Psoas muscle (tissue), 8 donors: ENCODE data around the gene KCNIP3. TPM values are rescaled to one million over a fixed set of nuclear protein-coding genes. Genes with fewer than 3 reads are reported as not detected.
"Not testable (repeated sequence)": the region's sequence is repeated elsewhere in the genome, so short reads cannot be mapped to it uniquely, and the experiment has no call there.

Experiments used
- ATAC-seq, 4 donors: fragments of 200-7000 bp; cut with Tn5 transposase; one replicate each; pipeline ENCODE4 v1.9.1; 2020; ENCODE audit warnings: moderate library complexity in 3 of 4, mild to moderate bottlenecking in 2 of 4
- DNase-seq, 2 donors: peaks; one replicate each; pipeline ENCODE4 v3.0.0-alpha.2; 2020
- H3K27ac ChIP-seq: fragments of 200-600 bp; one replicate; pipeline ENCODE4 v1.8.0; 2022
- H3K27me3 ChIP-seq, 3 donors: fragments of 200-600 bp in 1 of 3; one replicate each; pipeline versions ENCODE4 v1.6.1 to v1.8.0; 2013 to 2022; ENCODE audit warnings: low read length in 2 of 3, mild to moderate bottlenecking in 2 of 3, moderate library complexity in 1 of 3; ENCODE audit not compliant: insufficient read depth in 3 of 3
- H3K36me3 ChIP-seq, 2 donors: fragments of 200-600 bp in 1 of 2; one replicate each; pipeline versions ENCODE4 v1.6.1 to v1.8.0; 2013 to 2022; ENCODE audit warnings: low read depth in 1 of 2, mild to moderate bottlenecking in 1 of 2, moderate library complexity in 1 of 2; ENCODE audit not compliant: insufficient read depth in 1 of 2
- H3K4me1 ChIP-seq: fragments of 200-600 bp; one replicate; pipeline ENCODE4 v1.8.0; 2022
- H3K4me3 ChIP-seq: fragments of 200-600 bp; one replicate; pipeline ENCODE4 v1.8.0; 2022; ENCODE audit warnings: mild to moderate bottlenecking
- H3K9me3 ChIP-seq: fragments of 200-600 bp; one replicate; pipeline ENCODE4 v1.8.0; 2022
- WGBS, 3 donors: extraction: QIAGEN DNeasy Blood & Tissue Kit; methylation state at CpG; one replicate each; pipeline versions ENCODE4 v1.1.6 to v1.1.7; 2013; 5-methylcytosine and 5-hydroxymethylcytosine counted together
- intact Hi-C, 2 donors: fragments of 100-400 bp; cut with DNase I; formaldehyde crosslinking; loops; one replicate each; pipeline versions ENCODE4 v1.11.0 to v1.14.2; 2022
- polyA plus RNA-seq, 3 donors: library from polyadenylated mRNA; stranded (reverse); fragments of 200-250 nt; gene quantifications; one replicate each; pipeline ENCODE4 v1.2.3, GENCODE V29; 2013
- total RNA-seq, 4 donors: library from RNA; stranded (reverse); fragmentation: NEBNext Ultra II Directional in 2 of 4; extraction: Animal tissue kit (Norgen Biotek cat#: 25700) in 2 of 4; gene quantifications; one replicate each; pipeline versions ENCODE4 v1.2.1 to v1.2.4, GENCODE V29; 2021 to 2023
- TF ChIP-seq, protein P1 (sequence below): fragments of 200-600 bp; IDR thresholded peaks from one replicate; pipeline ENCODE4 v1.8.0; 2022; ENCODE audit warnings: antibody characterized with exemption
- donor health status: healthy with polysubstance abuse.
- donor health status: DM: no; HTN: no; CAD: no; lungs with moderate emphysema.
- donor health status: Bipolar disorder and iron deficiency.
- donor health status: healthy.
- donor health status: DM: yes; HTN: yes; CAD: no.
- donor health status: DM: no; HTN: no; CAD: no.
- donor health status: DM: no; HTN: no; CAD: no.
- donor health status: DM: yes; HTN: yes; CAD: no.

Gene KCNIP3
- total and polyA plus RNA-seq, 7 donors = 0.93 to 2.0 (median 1.3) TPM

GRCh38 chr2:95399061-95399460 lies 101.9 kb downstream of the KCNIP3 start:
- 91 to 93% (median 93%) methylated on average over 7 of the region's 7 CpGs for WGBS, 3 donors
- TF ChIP-seq, protein P1, sequence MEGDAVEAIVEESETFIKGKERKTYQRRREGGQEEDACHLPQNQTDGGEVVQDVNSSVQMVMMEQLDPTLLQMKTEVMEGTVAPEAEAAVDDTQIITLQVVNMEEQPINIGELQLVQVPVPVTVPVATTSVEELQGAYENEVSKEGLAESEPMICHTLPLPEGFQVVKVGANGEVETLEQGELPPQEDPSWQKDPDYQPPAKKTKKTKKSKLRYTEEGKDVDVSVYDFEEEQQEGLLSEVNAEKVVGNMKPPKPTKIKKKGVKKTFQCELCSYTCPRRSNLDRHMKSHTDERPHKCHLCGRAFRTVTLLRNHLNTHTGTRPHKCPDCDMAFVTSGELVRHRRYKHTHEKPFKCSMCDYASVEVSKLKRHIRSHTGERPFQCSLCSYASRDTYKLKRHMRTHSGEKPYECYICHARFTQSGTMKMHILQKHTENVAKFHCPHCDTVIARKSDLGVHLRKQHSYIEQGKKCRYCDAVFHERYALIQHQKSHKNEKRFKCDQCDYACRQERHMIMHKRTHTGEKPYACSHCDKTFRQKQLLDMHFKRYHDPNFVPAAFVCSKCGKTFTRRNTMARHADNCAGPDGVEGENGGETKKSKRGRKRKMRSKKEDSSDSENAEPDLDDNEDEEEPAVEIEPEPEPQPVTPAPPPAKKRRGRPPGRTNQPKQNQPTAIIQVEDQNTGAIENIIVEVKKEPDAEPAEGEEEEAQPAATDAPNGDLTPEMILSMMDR = no peak
- no peaks in the 10 kb centered on the region for H3K36me3 ChIP-seq

DNA sequence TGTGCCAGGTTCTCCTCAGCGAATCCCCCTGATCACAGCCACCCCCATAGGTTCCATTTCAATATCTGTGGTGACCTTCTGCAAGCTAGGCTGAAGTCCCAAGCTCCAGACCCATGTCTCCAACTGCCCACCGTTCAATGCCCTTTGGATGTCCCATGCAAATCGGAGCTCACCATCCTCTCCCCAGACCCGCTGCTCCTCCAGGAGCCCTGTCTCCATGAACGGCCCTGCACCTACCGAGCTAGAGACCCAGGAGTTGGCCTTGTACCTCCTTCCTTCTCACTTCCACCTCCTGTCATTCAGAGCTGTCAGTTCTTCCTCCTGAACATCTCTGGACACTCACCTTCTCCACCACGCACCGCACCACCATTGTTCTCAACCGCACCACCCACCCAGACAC lies 104.3 kb downstream of the KCNIP3 start:
- ATAC-seq (no peak), DNase-seq (no peak)
- peak overlapping the region; percentile 97 for H3K4me3 ChIP-seq
- TF ChIP-seq, protein P1 = no peak
- H3K4me1 ChIP-seq = peaks cover 12% of the 10 kb centered on the region
- no peaks in the 10 kb centered on the region for H3K9me3 ChIP-seq
- no peak overlapping the region for H3K27ac ChIP-seq
- H3K36me3 ChIP-seq = no peaks in the 10 kb centered on the region
- WGBS, 3 donors = 73 to 75% (median 75%) methylated on average over 9 of the region's 9 CpGs
- intact Hi-C loops = loop anchor here in 1 of 2 donors (5.0 kb wide), 2 partner anchors 54 to 234 kb away; partner anchors contain the start of gene ZNF2
- H3K27me3 ChIP-seq = no peaks in the 10 kb centered on the region

More at GRCh38 chr2:95399061-95399460, 101.9 kb downstream of the KCNIP3 start:
- no peaks in the 10 kb centered on the region for H3K27me3 ChIP-seq
- H3K4me3 ChIP-seq = no peak overlapping the region
- no peaks in the 10 kb centered on the region for H3K9me3 ChIP-seq
- H3K27ac ChIP-seq = no peak overlapping the region
- no peak for DNase-seq
- peaks cover 12% of the 10 kb centered on the region for H3K4me1 ChIP-seq
- ATAC-seq = no peak
- intact Hi-C loops = no loop called here

DNA sequence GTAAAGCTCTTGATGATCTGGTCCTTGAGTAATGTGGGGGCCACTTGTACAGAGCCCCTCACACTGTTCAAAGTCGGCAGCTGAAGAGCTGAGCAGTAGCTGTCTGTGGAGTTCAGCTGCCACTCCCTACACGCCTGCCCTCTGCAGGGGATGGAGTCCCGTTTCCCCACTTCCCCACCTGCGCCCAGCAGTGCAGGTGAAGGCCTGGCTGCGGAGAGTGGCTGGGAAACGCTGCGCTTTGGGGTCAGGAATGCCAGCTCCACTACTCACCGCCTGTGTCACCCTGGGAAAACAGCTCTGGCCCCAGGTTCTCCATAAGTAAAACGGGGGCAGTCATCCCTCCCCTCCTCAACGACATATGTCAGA lies 104.8 kb downstream of the KCNIP3 start:
- not testable (repeated sequence) for H3K9me3 ChIP-seq, H3K27me3 ChIP-seq, H3K36me3 ChIP-seq, DNase-seq
- WGBS, 3 donors = 0 to 1% (median 0%) methylated on average over 10 of the region's 10 CpGs
- Histone ChIP-seq H3K4me3 (peak overlapping the region; percentile 97), H3K27ac (peak overlapping the region; percentile 93), H3K4me1 (peaks cover 12% of the 10 kb centered on the region)
- intact Hi-C loops = loop anchor here in 1 of 2 donors (5.0 kb wide), 2 partner anchors 55 to 235 kb away; partner anchors contain the start of gene ZNF2
- ATAC-seq = peak; percentile 20 to 62 (median 52)

DNA sequence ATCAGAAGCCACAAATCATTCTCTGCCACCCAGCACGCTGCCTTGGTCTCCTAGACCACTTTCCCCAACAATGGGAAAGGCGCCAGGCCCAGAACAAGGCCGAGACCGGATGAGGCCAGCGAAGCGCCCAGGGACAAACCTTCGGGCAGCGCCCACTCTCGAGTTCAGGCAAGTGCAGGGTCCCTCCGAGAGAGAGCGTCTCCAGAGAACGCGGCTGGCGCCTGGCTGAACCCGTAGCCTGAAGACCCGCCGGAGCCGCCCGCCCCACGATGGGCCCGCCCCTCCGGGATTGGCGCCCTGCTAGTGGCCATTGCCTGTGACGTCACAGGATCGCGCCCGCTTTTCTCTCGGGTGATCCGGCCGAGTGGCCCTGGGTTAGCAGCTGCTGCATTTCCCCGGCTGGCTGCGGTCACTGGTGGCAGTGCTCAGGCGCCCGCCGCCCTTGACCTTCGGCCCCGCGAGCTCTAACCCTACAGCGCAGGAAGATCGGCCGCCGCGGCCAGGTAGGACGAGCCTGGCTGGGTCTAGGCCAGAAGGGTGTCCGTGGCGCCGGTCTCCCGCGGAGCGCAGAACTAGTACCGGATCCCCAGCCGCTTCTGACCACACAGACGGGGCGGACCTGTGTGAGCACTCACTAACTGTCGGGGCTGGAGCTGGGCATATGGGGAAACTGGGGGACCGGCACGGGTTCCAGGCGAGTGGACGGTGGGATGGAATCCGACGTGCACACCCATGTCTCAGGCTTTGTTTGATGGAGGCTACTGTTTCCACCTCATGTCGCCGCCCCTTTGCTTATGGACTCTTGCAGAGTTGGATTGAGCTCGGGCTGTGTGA lies 105.4 kb downstream of the KCNIP3 start, which contains the start of gene FAHD2A:
TSS of gene FAHD2A (plus strand) at position 339 of the 834 bp plus-strand sequence. CDS start 2,851 bp downstream, outside the sequence.
- Histone ChIP-seq H3K36me3 (peaks cover 0 to 7% of the 10 kb centered on the region in 2 donors), H3K4me1 (peaks cover 12% of the 10 kb centered on the region), H3K27me3 (no peaks in the 10 kb centered on the region), H3K27ac (peak within 1 kb of the TSS; percentile 93), H3K9me3 (no peaks in the 10 kb centered on the region), H3K4me3 (peak within 1 kb of the TSS; percentile 97)
- DNase-seq (peak; percentile 98), ATAC-seq (peak; percentile 99 to 100 (median 99))
- 0 to 1% (median 0%) methylated on average over 53 to 64 of the region's 64 CpGs for WGBS, 3 donors
- intact Hi-C loops = loop anchor here in 1 of 2 donors (5.0 kb wide), 2 partner anchors 55 to 235 kb away; partner anchors contain the start of gene ZNF2
- TF ChIP-seq, protein P1 = no peak

DNA sequence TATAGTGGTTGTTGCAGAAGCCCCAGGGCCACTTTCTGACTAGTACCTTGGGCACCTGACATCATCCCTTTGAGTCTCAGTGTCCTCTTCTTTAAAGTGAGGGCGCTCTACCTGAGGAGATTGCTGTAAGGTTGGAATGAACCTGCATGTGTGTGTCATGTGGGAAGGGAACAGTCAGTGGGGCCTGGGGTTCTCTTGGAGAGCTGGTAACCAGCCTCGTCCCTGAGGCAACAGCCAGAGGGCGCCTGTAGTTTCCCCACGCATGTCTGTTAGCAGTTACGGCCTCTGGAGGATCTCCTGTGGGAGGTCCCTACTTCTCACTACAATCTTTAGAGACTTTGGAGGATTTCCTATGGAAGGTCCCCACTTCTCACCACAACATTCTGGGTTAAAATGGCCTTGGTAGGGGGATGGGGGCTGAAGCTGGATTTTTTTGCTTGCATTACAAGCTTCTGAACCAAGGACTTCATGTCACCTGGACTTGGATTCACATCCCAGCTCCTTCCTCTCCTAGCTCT lies 106.1 kb downstream of the KCNIP3 start:
- whole genome bisulfite sequencing, 3 donors = 1 to 4% (median 1%) methylated on average over 5 of the region's 5 CpGs
- not testable (repeated sequence) for H3K9me3 ChIP-seq, DNase-seq, H3K27me3 ChIP-seq
- H3K27ac ChIP-seq = peak overlapping the region; percentile 93
- TF ChIP-seq, protein P1 = peak; percentile 22
- peaks cover 12% of the 10 kb centered on the region for H3K4me1 ChIP-seq
- intact Hi-C loops = loop anchor here in 1 of 2 donors (5.0 kb wide), 2 partner anchors 56 to 236 kb away; partner anchors contain the start of gene ZNF2
- peaks cover 2 to 13% of the 10 kb centered on the region in 2 donors for H3K36me3 ChIP-seq
- peak overlapping the region; percentile 97 for H3K4me3 ChIP-seq
- peak; percentile 46 to 74 (median 62) for ATAC-seq

DNA sequence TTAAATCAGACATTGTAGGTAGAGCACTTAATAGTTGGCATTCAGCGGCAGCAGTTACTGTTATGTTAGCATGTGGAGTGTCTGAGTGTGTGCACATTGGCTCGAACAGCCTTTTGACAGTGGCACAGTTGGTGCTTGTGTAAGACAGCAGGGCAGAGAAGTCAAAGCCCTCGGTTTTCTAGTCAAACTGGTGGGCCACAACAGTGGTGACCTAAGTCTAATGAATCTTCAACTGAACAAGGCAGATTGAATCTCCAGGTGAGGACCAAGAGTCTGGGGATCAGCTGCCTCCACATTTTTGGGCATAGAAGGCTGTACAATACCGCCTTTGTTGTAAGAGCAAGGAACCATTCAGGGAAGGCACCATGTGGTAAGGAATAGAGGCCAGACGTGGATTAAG lies 106.7 kb downstream of the KCNIP3 start:
- DNase-seq, H3K9me3 ChIP-seq, ATAC-seq, H3K27ac ChIP-seq, H3K27me3 ChIP-seq: not testable (repeated sequence)
- Histone ChIP-seq H3K36me3 (peaks cover 2 to 17% of the 10 kb centered on the region in 2 donors), H3K4me1 (peaks cover 12% of the 10 kb centered on the region), H3K4me3 (peak overlapping the region; percentile 97)
- intact Hi-C loops = loop anchor here in 1 of 2 donors (5.0 kb wide), 2 partner anchors 57 to 237 kb away; partner anchors contain the start of gene ZNF2
- 77 to 80% (median 77%) methylated on average over 5 of the region's 5 CpGs for WGBS, 3 donors

- Histone ChIP-seq H3K4me1 (peaks cover 12% of the 10 kb centered on the region), H3K36me3 (peaks cover 2 to 24% of the 10 kb centered on the region in 2 donors)
- intact Hi-C loops = loop anchor here in 1 of 2 donors (5.0 kb wide), 2 partner anchors 57 to 237 kb away; partner anchors contain the start of gene ZNF2
- DNase-seq, H3K27me3 ChIP-seq, H3K27ac ChIP-seq, H3K9me3 ChIP-seq, H3K4me3 ChIP-seq, ATAC-seq: not testable (repeated sequence)
- 65 to 67% (median 67%) methylated on average over 3 of the region's 3 CpGs for WGBS, 3 donors
These were observed 107.5 kb downstream of the KCNIP3 start for GRCh38 chr2:95404676-95405075.
